Measurements from ENCODE around the gene NCAN. TPM values are rescaled to one million over a fixed set of nuclear protein-coding genes. Genes with fewer than 3 reads are reported as not detected.

The NCAN gene
- total RNA-seq, 1 donor from 2014 or later = 0.14 TPM

- no peak overlapping the region for H2AFZ ChIP-seq (ENCODE audit: low read depth, low read length)
- Mint-ChIP-seq H3K27ac (ENCODE audit: unreplicated experiment) (peak overlapping the region; percentile 47), H3K4me1 (ENCODE audit: low read depth, unreplicated experiment) (peaks cover 7% of the 10 kb centered on the region), H3K9me3 (ENCODE audit: unreplicated experiment) (peaks cover 6% of the 10 kb centered on the region), H3K27me3 (ENCODE audit: low read depth, unreplicated experiment) (peaks cover 49% of the 10 kb centered on the region), H3K36me3 (ENCODE audit: low read depth, unreplicated experiment) (peaks cover 1% of the 10 kb centered on the region), H3K4me3 (ENCODE audit: unreplicated experiment) (peak overlapping the region; percentile 84)
- no peaks in the 10 kb centered on the region for H3K4me1 ChIP-seq (ENCODE audit: insufficient read depth, low read length)
- FAIRE-seq (no peak), DNase-seq (ENCODE audit: low read depth) (no peak)
- no peaks in the 10 kb centered on the region for H3K36me3 ChIP-seq (ENCODE audit: insufficient read depth, low read length)
- H3K27me3 ChIP-seq (ENCODE audit: insufficient read depth, low read length) = peaks cover 18% of the 10 kb centered on the region
- H3K9me3 ChIP-seq (ENCODE audit: insufficient read depth, low read depth, low read length) = peaks cover 3% of the 10 kb centered on the region
- H3K4me2 ChIP-seq (ENCODE audit: low read length) = peak overlapping the region; percentile 55
- H3K27ac ChIP-seq (ENCODE audit: low read depth, low read length) = no peak overlapping the region
- TF ChIP-seq CTCF (IDR thresholded peaks at IDR 0.05; ENCODE audit: insufficient read depth, low read depth, low read length) = no peak
- TF ChIP-seq EZH2 (IDR thresholded peaks at IDR 0.05; ENCODE audit: insufficient read depth, low read length) = peak; percentile 66
- no peaks in the 10 kb centered on the region for H4K20me1 ChIP-seq (ENCODE audit: insufficient read depth, low read length)
- H3K4me3 ChIP-seq (ENCODE audit: insufficient read depth, low read depth, low read length) = no peak overlapping the region
- no peaks in the 10 kb centered on the region for H3K79me2 ChIP-seq (ENCODE audit: insufficient read depth, low read length)
- no peak overlapping the region for H3K9ac ChIP-seq (ENCODE audit: low read length)
These were observed 50.7 kb downstream of the NCAN start for GRCh38 chr19:19262190-19263057.

GRCh38 chr19:19263886-19264487 is 52.2 kb downstream of the NCAN start:
- Histone ChIP-seq H3K4me1 (ENCODE audit: insufficient read depth, low read length) (no peaks in the 10 kb centered on the region), H3K4me2 (ENCODE audit: low read length) (no peak overlapping the region), H3K9me3 (ENCODE audit: insufficient read depth, low read depth, low read length) (peaks cover 3% of the 10 kb centered on the region), H3K36me3 (ENCODE audit: insufficient read depth, low read length) (no peaks in the 10 kb centered on the region), H3K4me3 (ENCODE audit: insufficient read depth, low read depth, low read length) (no peak overlapping the region), H3K9ac (ENCODE audit: low read length) (no peak overlapping the region), H4K20me1 (ENCODE audit: insufficient read depth, low read length) (no peaks in the 10 kb centered on the region), H3K27me3 (ENCODE audit: insufficient read depth, low read length) (peaks cover 18% of the 10 kb centered on the region), H3K79me2 (ENCODE audit: insufficient read depth, low read length) (no peaks in the 10 kb centered on the region), H3K27ac (ENCODE audit: low read depth, low read length) (no peak overlapping the region), H2AFZ (ENCODE audit: low read depth, low read length) (no peak overlapping the region)
- Mint-ChIP-seq H3K4me3 (ENCODE audit: unreplicated experiment) (no peak overlapping the region), H3K27ac (ENCODE audit: unreplicated experiment) (peak overlapping the region; percentile 3), H3K27me3 (ENCODE audit: low read depth, unreplicated experiment) (peaks cover 49% of the 10 kb centered on the region), H3K4me1 (ENCODE audit: low read depth, unreplicated experiment) (peaks cover 7% of the 10 kb centered on the region), H3K36me3 (ENCODE audit: low read depth, unreplicated experiment) (peaks cover 2% of the 10 kb centered on the region), H3K9me3 (ENCODE audit: unreplicated experiment) (peaks cover 6% of the 10 kb centered on the region)
- FAIRE-seq (no peak), DNase-seq (ENCODE audit: low read depth) (no peak)
- TF ChIP-seq CTCF (IDR thresholded peaks at IDR 0.05; ENCODE audit: insufficient read depth, low read depth, low read length) (no peak), EZH2 (IDR thresholded peaks at IDR 0.05; ENCODE audit: insufficient read depth, low read length) (no peak)

Measured in astrocyte (in vitro differentiated cells and primary cell).